B cell (primary cell): ENCODE measurements around the gene RINT1. TPM values are rescaled to one million over a fixed set of nuclear protein-coding genes. Genes with fewer than 3 reads are reported as not detected.

ENCODE experiments used
- ATAC-seq: fragments of 200-7000 bp; cut with Tn5 transposase; one replicate; pipeline ENCODE4 v1.10.0; 2021; ENCODE audit warnings: low read depth, mild to moderate bottlenecking, moderate number of reproducible peaks, moderate library complexity
- CTCF ChIA-PET: fragments of 350-600 bp; sonication (Branson Sonifier 250); formaldehyde crosslinking; loops from one replicate; lab custom pipeline; 2021; ENCODE audit warnings: antibody characterized with exemption, inconsistent platforms; lab: Charles Lee
- POLR2A ChIA-PET: fragments of 350-600 bp; sonication (Branson Sonifier 250); formaldehyde crosslinking; loops from one replicate; lab custom pipeline; 2021; ENCODE audit warnings: antibody characterized with exemption; lab: Charles Lee
- DNase-seq: peaks from one replicate; pipeline ENCODE4 v3.0.0; 2013
- H2AFZ ChIP-seq: 2 replicates; pipeline ENCODE4 v1.6.1; 2012; ENCODE audit warnings: mild to moderate bottlenecking, low read depth, low read length; ENCODE audit not compliant: insufficient read depth, poor library complexity, severe bottlenecking
- H3K27ac ChIP-seq, 2 donors: 1 replicate in 1 of 2; 2 replicates in 1 of 2; pipeline ENCODE4 v1.5.1; 2012 to 2013; ENCODE audit warnings: low read length in 2 of 2, mild to moderate bottlenecking in 2 of 2, moderate library complexity in 1 of 2
- H3K27me3 ChIP-seq, 4 experiments: fragments of 200-600 bp in 1 of 4; sonication (generic) in 1 of 4; replicated peaks in 1 of 4; 1 replicate in 2 of 4; 2 replicates in 2 of 4; pipeline versions ENCODE4 v1.6.1 to v1.7.0; 2013 to 2016; ENCODE audit warnings: low read length in 3 of 4, mild to moderate bottlenecking in 2 of 4, mixed read lengths in 1 of 4, moderate library complexity in 1 of 4; ENCODE audit not compliant: insufficient read depth in 4 of 4, control insufficient read depth in 3 of 4; ENCODE audit errors: control extremely low read depth in 1 of 4
- H3K36me3 ChIP-seq, 2 experiments: replicated peaks in 1 of 2; 1 replicate in 1 of 2; 2 replicates in 1 of 2; pipeline versions ENCODE4 v1.6.1 to v1.7.1; 2013; ENCODE audit warnings: low read length in 1 of 2; ENCODE audit not compliant: insufficient read depth in 2 of 2, control insufficient read depth in 1 of 2; ENCODE audit errors: control extremely low read depth in 1 of 2, extremely low read depth in 1 of 2
- H3K4me1 ChIP-seq, 2 donors: fragments of 200-600 bp in 1 of 2; sonication (generic) in 1 of 2; 1 replicate in 1 of 2; 2 replicates in 1 of 2; pipeline versions ENCODE4 v1.5.1 to v1.6.1; 2013 to 2017; ENCODE audit warnings: low read length in 2 of 2; ENCODE audit not compliant: control insufficient read depth in 2 of 2, insufficient read depth in 2 of 2
- H3K4me2 ChIP-seq: replicated peaks from 2 replicates; pipeline ENCODE3; 2012; ENCODE audit warnings: mild to moderate bottlenecking, low read depth, low read length; ENCODE audit not compliant: poor library complexity, severe bottlenecking
- H3K4me3 ChIP-seq, 5 experiments: fragments of 200-600 bp in 1 of 5; sonication (generic) in 1 of 5; 1 replicate in 3 of 5; 2 replicates in 2 of 5; pipeline versions ENCODE4 v1.5.1 to v1.7.0; 2011 to 2016; ENCODE audit warnings: low read length in 4 of 5, mild to moderate bottlenecking in 4 of 5, low read depth in 2 of 5, control low read depth in 1 of 5, moderate library complexity in 1 of 5; ENCODE audit not compliant: insufficient read depth in 1 of 5; ENCODE audit errors: control extremely low read depth in 1 of 5, extremely low read depth in 1 of 5
- H3K79me2 ChIP-seq: fragments of 200-600 bp; sonication (generic); one replicate; pipeline ENCODE4 v1.6.0; 2016; ENCODE audit warnings: low read length; ENCODE audit not compliant: control insufficient read depth, insufficient read depth
- H3K9ac ChIP-seq: fragments of 200-600 bp; sonication (generic); 2 replicates; pipeline ENCODE4 v1.6.1; 2017; ENCODE audit warnings: mild to moderate bottlenecking, low read length, moderate library complexity
- H3K9me3 ChIP-seq, 3 donors: one replicate each; pipeline versions ENCODE4 v1.6.1 to v1.7.1; 2013; ENCODE audit warnings: low read length in 2 of 3; ENCODE audit not compliant: control insufficient read depth in 2 of 3, insufficient read depth in 1 of 3; ENCODE audit errors: control extremely low read depth in 1 of 3
- H4K20me1 ChIP-seq: 2 replicates; pipeline ENCODE4 v1.6.0; 2012; ENCODE audit warnings: mild to moderate bottlenecking, low read length; ENCODE audit not compliant: insufficient read depth, control insufficient read depth, poor library complexity, severe bottlenecking
- H3K27ac Mint-ChIP-seq: one replicate; pipeline ENCODE4 v1.8.0; 2021; ENCODE audit warnings: mixed read lengths
- H3K27me3 Mint-ChIP-seq: one replicate; pipeline ENCODE4 v1.8.0; 2021; ENCODE audit warnings: mixed read lengths
- H3K4me1 Mint-ChIP-seq: one replicate; pipeline ENCODE4 v1.8.0; 2021; ENCODE audit warnings: mixed read lengths
- H3K4me3 Mint-ChIP-seq: one replicate; pipeline ENCODE4 v1.8.0; 2021; ENCODE audit warnings: mixed read lengths
- H3K9me3 Mint-ChIP-seq: one replicate; pipeline ENCODE4 v1.8.0; 2022; ENCODE audit warnings: mixed read lengths; ENCODE audit not compliant: insufficient read depth
- CTCF ChIP-seq: fragments of 200-600 bp; IDR thresholded peaks from one replicate; pipeline ENCODE4 v1.8.0; 2022; ENCODE audit warnings: antibody characterized with exemption, mild to moderate bottlenecking
- EZH2 ChIP-seq: IDR thresholded peaks from 2 replicates; pipeline ENCODE4 v1.6.1; 2012; ENCODE audit warnings: borderline replicate concordance, low read depth, mild to moderate bottlenecking, moderate library complexity, low read length; ENCODE audit not compliant: insufficient read depth, poor library complexity, severe bottlenecking
- WGBS: methylation state at CpG from one replicate; pipeline ENCODE4 v1.1.5; 2013; ENCODE audit warnings: missing lambda C conversion rate; ENCODE audit not compliant: insufficient coverage; 5-methylcytosine and 5-hydroxymethylcytosine counted together
- intact Hi-C: fragments of 100-400 bp; cut with micrococcal nuclease; formaldehyde crosslinking; loops from one replicate; pipeline ENCODE4 v1.10.0; 2022
- polyA plus RNA-seq: library from polyadenylated mRNA; depleted of rRNA; stranded (reverse); fragments of >200 nt; gene quantifications from 2 replicates; pipeline ENCODE4 v1.2.3, GENCODE V29; 2012
- total RNA-seq, 2 donors: library from RNA; stranded (reverse); fragments of 120-200 nt in 1 of 2; gene quantifications; 1 replicate in 1 of 2; 2 replicates in 1 of 2; pipeline versions ENCODE4 v1.2.3 to v1.2.4, GENCODE V29; 2013 to 2022

The RINT1 gene
- total and polyA plus RNA-seq, 2 donors (not counting 1 experiment from before 2014, with no cell fraction given) = 12.4 to 27.2 TPM

GRCh38 chr7:105584165-105584564 is 52.2 kb downstream of the RINT1 start:
- TF ChIP-seq CTCF = no peak
- TF ChIP-seq EZH2 = no peak
- intact Hi-C loops = no loop called here
- CTCF ChIA-PET = no interaction called here
- Mint-ChIP-seq H3K4me3 (no peak overlapping the region), H3K27ac (no peak overlapping the region), H3K9me3 (no peaks in the 10 kb centered on the region), H3K4me1 (peaks cover 27% of the 10 kb centered on the region), H3K27me3 (peaks cover 13% of the 10 kb centered on the region)
- POLR2A ChIA-PET = no interaction called here
- Histone ChIP-seq H4K20me1 (no peaks in the 10 kb centered on the region), H3K4me2 (no peak overlapping the region), H3K27me3 (peaks cover 0 to 9% (median 0%) of the 10 kb centered on the region in 4 experiments), H3K4me1 (peaks cover 15 to 19% of the 10 kb centered on the region in 2 donors), H3K9me3 (peaks cover 0 to 19% (median 3%) of the 10 kb centered on the region in 3 donors), H2AFZ (no peak overlapping the region), H3K4me3 (no peak overlapping the region), H3K79me2 (no peaks in the 10 kb centered on the region), H3K9ac (no peak overlapping the region), H3K27ac (no peak overlapping the region), H3K36me3 (no peaks in the 10 kb centered on the region)
- DNase-seq = no peak
- WGBS = 93% methylated on average over 3 of the region's 5 CpGs
- no peak for ATAC-seq

- CTCF ChIA-PET = interaction anchor here (0.9 kb wide), 1 partner anchor 12 kb away, joined by 3 read pairs; no protein-coding TSS in a partner anchor
- H2AFZ ChIP-seq = no peak overlapping the region
- TF ChIP-seq CTCF = no peak
- no peak for TF ChIP-seq EZH2
- Mint-ChIP-seq H3K4me3 (no peak overlapping the region), H3K27ac (peak overlapping the region; percentile 18), H3K9me3 (no peaks in the 10 kb centered on the region), H3K4me1 (peaks cover 31% of the 10 kb centered on the region), H3K27me3 (peaks cover 13% of the 10 kb centered on the region)
- H3K9me3 ChIP-seq = peaks cover 0 to 16% (median 3%) of the 10 kb centered on the region in 3 donors
- intact Hi-C loops = loop anchor here (2.0 to 5.0 kb wide), 4 partner anchors 91 to 1354 kb away; no protein-coding TSS in a partner anchor
- H3K79me2 ChIP-seq = no peaks in the 10 kb centered on the region
- H3K27ac ChIP-seq = no peak overlapping the region
- no peak overlapping the region for H3K9ac ChIP-seq
- H3K27me3 ChIP-seq = peaks cover 0 to 6% (median 0%) of the 10 kb centered on the region in 4 experiments
- ATAC-seq = no peak
- H4K20me1 ChIP-seq = no peaks in the 10 kb centered on the region
- H3K4me2 ChIP-seq = no peak overlapping the region
- DNase-seq = no peak
- POLR2A ChIA-PET = no interaction called here
- peaks cover 15 to 24% of the 10 kb centered on the region in 2 donors for H3K4me1 ChIP-seq
- no CpG with 5 or more reads among the region's 2 CpGs for WGBS
- no peaks in the 10 kb centered on the region for H3K36me3 ChIP-seq
- no peak overlapping the region for H3K4me3 ChIP-seq
Measured at GRCh38 chr7:105585850-105586500, 54.0 kb downstream of the RINT1 start.
